PC-3 (cell line): ENCODE results near the gene KAT5.

Source experiments
- CTCF ChIP-seq: fragments of 300-600 bp; sonication (generic); conservative IDR thresholded peaks from 2 replicates; pipeline ENCODE4 v1.5.1; 2017; ENCODE audit warnings: antibody characterized with exemption, low read depth, mild to moderate bottlenecking, low read length
- EZH2 ChIP-seq: fragments of 300-600 bp; sonication (generic); IDR thresholded peaks from one replicate; pipeline ENCODE4 v1.6.1; 2017; ENCODE audit warnings: antibody characterized with exemption, mild to moderate bottlenecking, low read length; ENCODE audit not compliant: unreplicated experiment
- EZH2phosphoT487 ChIP-seq: fragments of 300-600 bp; sonication (generic); IDR thresholded peaks from 2 replicates; pipeline ENCODE4 v1.6.1; 2018; ENCODE audit warnings: mild to moderate bottlenecking, antibody characterized with exemption, low read length, borderline replicate concordance

GRCh38 chr11:65711785-65712632, at the start of gene KAT5:
- TF ChIP-seq EZH2 (no peak), CTCF (peak; percentile 95), EZH2phosphoT487 (no peak)
